ENCODE data around the gene EPN1. TPM values are rescaled to one million over a fixed set of nuclear protein-coding genes. Genes with fewer than 3 reads are reported as not detected.

The EPN1 gene
- total and polyA plus RNA-seq, 2 of the 13 experiments (the other 11 are each of a cell fraction or from before 2014, with no cell fraction given): 28.9 to 31.7 TPM

- Histone ChIP-seq H3K36me3 (replicated peaks in 1 of 2; ENCODE audit: control insufficient read depth in 1 of 2, insufficient read depth in 2 of 2, low read length in 2 of 2) (no peaks in the 10 kb centered on the region), H3K4me1 (ENCODE audit: insufficient read depth, low read length) (peaks cover 40% of the 10 kb centered on the region), H3K27me3 (ENCODE audit: control insufficient read depth in 1 of 2, insufficient read depth in 2 of 2, low read length in 2 of 2) (no peaks in the 10 kb centered on the region; a peak in 1 of 5 replicates), H3K9me3 (ENCODE audit: low read length) (no peaks in the 10 kb centered on the region), H4K20me1 (ENCODE audit: insufficient read depth, low read length) (no peaks in the 10 kb centered on the region), H3K4me2 (ENCODE audit: low read depth, low read length) (peak overlapping the region; percentile 98), H3K27ac (ENCODE audit: extremely low read length, insufficient read depth, low read length) (no peak overlapping the region), H3K79me2 (ENCODE audit: insufficient read depth, low read length) (peaks cover 23% of the 10 kb centered on the region), H3K4me3 (replicated peaks in 1 of 3; ENCODE audit: insufficient read depth in 1 of 3, low read depth in 2 of 3, low read length in 3 of 3) (peak overlapping the region in 1 of 3 experiments; percentile 100; a peak in 1 of 6 replicates), H2AFZ (ENCODE audit: low read length) (no peak overlapping the region), H3K9ac (ENCODE audit: insufficient read depth, low read depth, low read length) (no peak overlapping the region)
- no peak for ATAC-seq
- CTCF ChIA-PET (ENCODE audit: low intra/inter-chr PET ratio, low total read pairs): interaction anchor here (1.2 kb wide), 1 partner anchor 20 kb away, joined by 4 read pairs; no protein-coding TSS in a partner anchor
- no peak for DNase-seq (ENCODE audit: low spot score)
- no TSS peak for BruUV-seq (replicated peaks)
- POLR2A ChIA-PET: interaction anchor here (0.8 to 3.0 kb wide), 5 partner anchors 9 to 158 kb away, joined by 3 to 12 read pairs (median 9); partner anchors contain the start of genes FIZ1, U2AF2, ZNF581 and ZNF628
- FAIRE-seq: no peak
- in situ Hi-C loops (cut with HindIII; ENCODE audit: extremely low pct_ligation_motif_present, low pct_unique_long_range_greater_than_20kb): no loop called here
- 62% methylated on average over 8 of the region's 8 CpGs for WGBS (ENCODE audit: low lambda C conversion rate)
- intact Hi-C loops (cut with micrococcal nuclease; ENCODE audit: unreplicated experiment): loop anchor here (5.0 to 10.0 kb wide), 2 partner anchors 49 to 173 kb away; partner anchors contain the start of gene ZNF579
- TF ChIP-seq CEBPB (IDR thresholded peaks at IDR 0.05; ENCODE audit: borderline replicate concordance, low read depth, low read length): peak; percentile 59
- TF ChIP-seq, protein P1, sequence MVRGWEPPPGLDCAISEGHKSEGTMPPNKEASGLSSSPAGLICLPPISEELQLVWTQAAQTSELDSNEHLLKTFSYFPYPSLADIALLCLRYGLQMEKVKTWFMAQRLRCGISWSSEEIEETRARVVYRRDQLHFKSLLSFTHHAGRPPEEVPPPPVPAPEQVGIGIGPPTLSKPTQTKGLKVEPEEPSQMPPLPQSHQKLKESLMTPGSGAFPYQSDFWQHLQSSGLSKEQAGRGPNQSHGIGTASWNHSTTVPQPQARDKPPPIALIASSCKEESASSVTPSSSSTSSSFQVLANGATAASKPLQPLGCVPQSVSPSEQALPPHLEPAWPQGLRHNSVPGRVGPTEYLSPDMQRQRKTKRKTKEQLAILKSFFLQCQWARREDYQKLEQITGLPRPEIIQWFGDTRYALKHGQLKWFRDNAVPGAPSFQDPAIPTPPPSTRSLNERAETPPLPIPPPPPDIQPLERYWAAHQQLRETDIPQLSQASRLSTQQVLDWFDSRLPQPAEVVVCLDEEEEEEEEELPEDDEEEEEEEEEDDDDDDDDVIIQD (CRISPR knock-in tag; IDR thresholded peaks at IDR 0.05; ENCODE audit: low read depth): no peak
- peak; percentile 37; the same call in 1 of the 2 replicates for TF ChIP-seq CEBPG (CRISPR knock-in tag; IDR thresholded peaks at IDR 0.05)
- TF ChIP-seq SAP130 (CRISPR knock-in tag; IDR thresholded peaks at IDR 0.05; ENCODE audit: low read depth): no peak
- TF ChIP-seq TEAD3 (CRISPR knock-in tag; optimal IDR thresholded peaks at IDR 0.05; ENCODE audit: borderline replicate concordance): peak; percentile 34
- TF ChIP-seq, protein P2, sequence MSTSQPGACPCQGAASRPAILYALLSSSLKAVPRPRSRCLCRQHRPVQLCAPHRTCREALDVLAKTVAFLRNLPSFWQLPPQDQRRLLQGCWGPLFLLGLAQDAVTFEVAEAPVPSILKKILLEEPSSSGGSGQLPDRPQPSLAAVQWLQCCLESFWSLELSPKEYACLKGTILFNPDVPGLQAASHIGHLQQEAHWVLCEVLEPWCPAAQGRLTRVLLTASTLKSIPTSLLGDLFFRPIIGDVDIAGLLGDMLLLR (CRISPR knock-in tag; IDR thresholded peaks at IDR 0.05): no peak
- peak; percentile 33; the same call in 1 of the 2 replicates for TF ChIP-seq TFAP4 (IDR thresholded peaks at IDR 0.05; ENCODE audit: borderline replicate concordance, low read depth)
Observed at GRCh38 chr19:55633861-55634260, 41.2 kb upstream of the EPN1 start.
